HG02678 (cell line): ENCODE data around the gene TMEM8B.

ENCODE experiments used
- ATAC-seq: cut with Tn5 transposase; IDR thresholded peaks from one replicate; pipeline ENCODE4 v1.9.1; 2021; ENCODE audit warnings: mild to moderate bottlenecking, moderate library complexity; ENCODE audit not compliant: unreplicated experiment

Gene TMEM8B

GRCh38 chr9:35836595-35836994 lies 7.6 kb downstream of the TMEM8B start:
- ATAC-seq, result no peak

GRCh38 chr9:35839926-35840325 lies 10.9 kb downstream of the TMEM8B start:
- no peak for ATAC-seq

GRCh38 chr9:35840881-35841644 lies 12.0 kb downstream of the TMEM8B start:
- no peak for ATAC-seq

GRCh38 chr9:35841645-35841900 lies 12.5 kb downstream of the TMEM8B start:
- no peak for ATAC-seq

GRCh38 chr9:35842020-35842745 lies 13.2 kb downstream of the TMEM8B start:
- ATAC-seq, result no peak

GRCh38 chr9:35842795-35843194 lies 13.8 kb downstream of the TMEM8B start:
- ATAC-seq, result peak; percentile 72

GRCh38 chr9:35844628-35845270 lies 15.7 kb downstream of the TMEM8B start:
- ATAC-seq, result no peak

- no peak for ATAC-seq
Measured at GRCh38 chr9:35845824-35846771, 17.1 kb downstream of the TMEM8B start.

- ATAC-seq, result peak; percentile 90
Measured at GRCh38 chr9:35847792-35848572, 19.0 kb downstream of the TMEM8B start.

GRCh38 chr9:35852267-35852815 lies 23.3 kb downstream of the TMEM8B start:
- no peak for ATAC-seq

- ATAC-seq, result no peak
Measured at GRCh38 chr9:35852876-35853865, 24.1 kb downstream of the TMEM8B start.

- no peak for ATAC-seq
Measured at GRCh38 chr9:35854091-35854762, 25.2 kb downstream of the TMEM8B start.

- ATAC-seq, result no peak
Measured at GRCh38 chr9:35856206-35856605, 27.2 kb downstream of the TMEM8B start.

GRCh38 chr9:35856882-35857281 lies 27.9 kb downstream of the TMEM8B start:
- no peak for ATAC-seq

- ATAC-seq, result no peak
Measured at GRCh38 chr9:35858458-35858857, 29.4 kb downstream of the TMEM8B start.

- ATAC-seq, result no peak
Measured at GRCh38 chr9:35859310-35859989, 30.4 kb downstream of the TMEM8B start.

- ATAC-seq, result no peak
Measured at GRCh38 chr9:35859990-35860339, 30.9 kb downstream of the TMEM8B start.
